ENCODE data around the gene DDX42.
"Not testable (repeated sequence)": the region's sequence is repeated elsewhere in the genome, so short reads cannot be mapped to it uniquely, and the experiment has no call there.

DNA sequence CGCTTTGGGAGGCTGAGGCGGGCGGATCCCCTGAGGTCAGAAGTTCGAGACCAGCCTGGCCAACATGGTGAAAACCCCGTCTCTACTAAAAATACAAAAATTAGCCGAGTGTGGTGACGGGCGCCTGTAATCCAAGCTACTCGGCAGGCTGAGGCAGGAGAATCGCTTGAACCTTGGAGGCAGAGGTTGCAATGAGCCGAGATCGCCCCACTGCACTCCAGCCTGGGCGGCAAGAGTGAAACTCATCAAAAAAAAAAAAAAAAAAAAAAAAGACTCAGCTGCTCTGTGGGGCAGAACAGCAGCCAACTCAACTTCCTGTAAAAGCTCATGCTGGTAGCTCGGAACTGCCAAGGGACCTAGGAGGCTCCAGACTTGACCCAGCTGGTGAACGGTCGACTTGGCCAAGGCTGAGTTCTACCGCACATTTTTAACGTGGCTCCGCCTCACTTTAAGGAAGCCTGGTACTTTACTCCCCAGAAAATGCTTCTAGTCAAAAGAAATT is 69.5 kb downstream of the DDX42 start:
- TF ChIP-seq, protein P1, sequence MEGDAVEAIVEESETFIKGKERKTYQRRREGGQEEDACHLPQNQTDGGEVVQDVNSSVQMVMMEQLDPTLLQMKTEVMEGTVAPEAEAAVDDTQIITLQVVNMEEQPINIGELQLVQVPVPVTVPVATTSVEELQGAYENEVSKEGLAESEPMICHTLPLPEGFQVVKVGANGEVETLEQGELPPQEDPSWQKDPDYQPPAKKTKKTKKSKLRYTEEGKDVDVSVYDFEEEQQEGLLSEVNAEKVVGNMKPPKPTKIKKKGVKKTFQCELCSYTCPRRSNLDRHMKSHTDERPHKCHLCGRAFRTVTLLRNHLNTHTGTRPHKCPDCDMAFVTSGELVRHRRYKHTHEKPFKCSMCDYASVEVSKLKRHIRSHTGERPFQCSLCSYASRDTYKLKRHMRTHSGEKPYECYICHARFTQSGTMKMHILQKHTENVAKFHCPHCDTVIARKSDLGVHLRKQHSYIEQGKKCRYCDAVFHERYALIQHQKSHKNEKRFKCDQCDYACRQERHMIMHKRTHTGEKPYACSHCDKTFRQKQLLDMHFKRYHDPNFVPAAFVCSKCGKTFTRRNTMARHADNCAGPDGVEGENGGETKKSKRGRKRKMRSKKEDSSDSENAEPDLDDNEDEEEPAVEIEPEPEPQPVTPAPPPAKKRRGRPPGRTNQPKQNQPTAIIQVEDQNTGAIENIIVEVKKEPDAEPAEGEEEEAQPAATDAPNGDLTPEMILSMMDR (IDR thresholded peaks at IDR 0.05), result not testable (repeated sequence)
- not testable (repeated sequence) for TF ChIP-seq POLR2A (IDR thresholded peaks at IDR 0.05)

Data from prostate gland (tissue), 2 donors.